Stimulated activated CD8-positive, alpha-beta memory T cell treated with anti-CD3 and anti-CD28 coated beads, Interleukin-12 subunit alpha, Interleukin-12 subunit beta, amount 100 ng/mL, for 24 hours (primary cell): ENCODE data around the gene ADD3.
"Not testable (repeated sequence)": the region's sequence is repeated elsewhere in the genome, so short reads cannot be mapped to it uniquely, and the experiment has no call there.

Experiments used
- DNase-seq: peaks from one replicate; pipeline ENCODE4 v3.0.0-alpha.2; 2020; ENCODE audit errors: extremely low read depth

The ADD3 gene

GRCh38 chr10:110034596-110034995 lies 26.8 kb downstream of the ADD3 start:
- DNase-seq: no peak

DNA sequence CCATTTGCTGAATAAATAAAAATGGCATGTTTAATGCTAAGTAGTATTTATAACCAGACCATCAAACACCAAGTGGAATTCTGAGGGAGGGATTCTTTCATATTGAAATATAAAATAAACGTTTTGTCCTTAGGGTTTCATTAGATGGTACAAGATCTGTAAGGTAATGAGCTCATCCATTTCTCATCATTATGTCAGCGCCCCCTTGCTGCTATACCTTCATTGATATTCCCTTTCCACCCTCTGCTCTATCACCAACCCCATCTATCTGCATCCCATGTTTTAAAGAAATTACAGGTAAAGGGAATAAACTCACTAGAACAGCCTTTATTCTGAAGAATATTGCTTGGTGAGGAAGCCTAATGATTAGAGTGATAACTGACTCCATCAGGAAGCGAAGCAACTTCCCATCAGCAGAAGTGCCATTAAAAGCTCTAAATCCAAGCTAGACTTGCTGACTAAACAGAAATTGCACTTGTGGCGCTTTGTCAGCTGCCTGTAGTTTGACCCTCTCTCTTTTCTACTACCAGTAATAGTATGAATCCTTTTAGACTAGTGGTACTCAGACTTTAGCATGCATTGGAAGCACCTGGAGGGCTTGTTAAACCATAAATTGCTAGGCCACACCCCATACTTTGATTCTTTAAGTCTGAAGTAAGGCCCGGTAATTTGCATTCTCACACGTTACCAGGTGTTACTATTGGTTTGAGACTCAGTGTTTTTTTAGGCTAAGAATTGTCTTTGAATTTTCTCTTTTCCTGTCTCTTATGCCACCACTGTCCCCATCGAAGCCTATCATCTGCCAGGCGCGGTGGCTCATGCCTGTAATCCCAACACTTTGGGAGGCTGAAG lies 27.5 kb downstream of the ADD3 start:
- no peak for DNase-seq

GRCh38 chr10:110036640-110037039 lies 28.9 kb downstream of the ADD3 start:
- DNase-seq: no peak

- DNase-seq: no peak
Measured at GRCh38 chr10:110039254-110039653, 31.5 kb downstream of the ADD3 start.

DNA sequence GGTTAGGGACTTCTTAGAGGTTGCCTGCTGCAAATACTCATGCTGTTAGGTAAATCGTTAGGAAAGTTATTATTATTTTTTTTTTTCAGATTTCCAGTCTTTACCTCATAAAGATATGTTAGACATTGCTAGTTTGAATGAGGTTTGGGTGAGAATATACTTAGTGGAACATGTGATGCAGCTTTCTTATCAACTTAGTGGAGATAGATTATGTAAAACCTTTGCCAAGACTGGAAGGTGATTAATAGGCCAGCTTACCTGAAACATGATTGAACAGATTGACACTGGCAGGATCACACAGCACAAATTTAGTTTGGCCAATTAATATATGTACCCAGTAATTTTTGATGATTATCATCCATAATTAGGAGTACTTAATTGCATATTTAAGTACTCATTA lies 32.3 kb downstream of the ADD3 start:
- DNase-seq: no peak

- no peak for DNase-seq
Measured at GRCh38 chr10:110040767-110041478, 33.1 kb downstream of the ADD3 start.

- DNase-seq: no peak
Measured at GRCh38 chr10:110041479-110041829, 33.7 kb downstream of the ADD3 start.

DNA sequence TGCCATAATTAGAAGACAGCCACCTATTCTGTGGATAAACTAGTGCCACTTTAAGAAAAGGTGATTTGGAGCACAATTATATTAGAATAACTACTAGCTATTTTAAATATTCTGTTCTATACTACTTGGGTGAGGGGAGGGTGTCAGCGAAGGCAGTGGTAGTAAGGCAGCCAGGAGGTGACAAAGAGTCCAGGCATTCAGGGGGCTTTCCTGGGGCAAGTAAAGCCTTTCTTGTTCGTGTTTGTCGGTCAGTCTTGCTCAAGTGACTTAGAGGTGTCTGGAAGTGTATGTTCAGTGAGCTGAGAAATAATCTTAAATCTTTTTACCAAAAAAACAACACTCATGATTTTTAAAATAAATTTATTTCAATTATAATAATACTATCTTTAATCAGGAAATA lies 34.4 kb downstream of the ADD3 start:
- DNase-seq: no peak

DNA sequence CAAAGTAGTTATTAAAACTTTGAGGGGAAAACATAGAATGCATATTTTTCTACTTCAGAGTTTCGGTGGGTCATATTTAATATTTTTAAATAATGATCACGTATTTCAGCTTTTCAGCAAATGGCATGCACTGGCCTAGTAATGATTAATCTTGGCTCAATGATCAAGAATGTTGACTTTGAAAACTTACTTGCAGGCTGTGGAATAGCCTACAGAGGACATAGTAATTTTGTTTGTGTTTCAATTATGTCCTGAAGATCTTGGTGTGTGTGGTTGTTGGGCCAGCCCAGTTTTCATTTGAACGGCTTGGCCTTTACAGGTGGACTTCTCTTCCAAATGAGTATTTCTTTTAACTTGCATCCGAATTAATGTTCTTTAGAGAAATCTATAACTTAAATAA lies 35.1 kb downstream of the ADD3 start:
- DNase-seq: no peak

DNA sequence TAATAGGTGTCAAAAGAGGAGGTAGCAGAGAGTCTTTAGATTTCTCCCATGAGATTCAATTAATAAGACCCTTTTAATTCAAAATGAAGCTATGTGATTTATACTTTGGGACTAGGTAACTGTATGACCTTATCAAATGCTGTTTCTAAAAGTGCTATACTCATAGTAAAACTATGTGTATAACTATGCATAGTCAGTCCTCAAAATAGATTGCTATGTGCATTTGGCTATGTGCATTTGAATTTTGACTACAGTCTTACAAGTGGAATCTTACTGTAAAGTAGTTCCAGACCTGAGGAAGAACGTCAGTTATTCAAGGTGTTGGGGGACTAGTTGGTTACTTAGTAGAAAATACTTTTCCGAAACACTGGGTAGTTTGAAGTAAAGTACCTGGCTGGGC lies 36.9 kb downstream of the ADD3 start:
- no peak for DNase-seq

DNA sequence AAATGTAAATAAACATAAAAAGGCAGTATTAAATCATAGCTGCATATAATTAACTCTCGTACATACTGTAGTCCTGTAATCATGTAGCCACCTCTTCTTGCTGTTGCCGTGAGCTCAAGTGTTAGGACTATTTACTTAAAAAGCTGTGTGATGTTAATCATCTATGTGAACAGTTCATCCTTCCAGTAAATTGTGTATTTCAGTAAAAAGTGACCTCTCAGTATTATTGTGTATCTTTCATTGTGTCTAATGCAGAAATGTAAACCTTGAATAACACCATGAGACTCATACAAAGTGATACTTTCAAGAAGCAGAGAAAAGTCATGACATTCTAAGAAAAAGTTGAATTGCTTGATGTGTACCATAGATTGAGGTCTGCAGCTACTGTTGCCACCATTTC lies 38.0 kb downstream of the ADD3 start:
- no peak for DNase-seq

GRCh38 chr10:110048145-110048544 lies 40.4 kb downstream of the ADD3 start:
- not testable (repeated sequence) for DNase-seq

- no peak for DNase-seq
Measured at GRCh38 chr10:110048781-110049180, 41.0 kb downstream of the ADD3 start.

DNA sequence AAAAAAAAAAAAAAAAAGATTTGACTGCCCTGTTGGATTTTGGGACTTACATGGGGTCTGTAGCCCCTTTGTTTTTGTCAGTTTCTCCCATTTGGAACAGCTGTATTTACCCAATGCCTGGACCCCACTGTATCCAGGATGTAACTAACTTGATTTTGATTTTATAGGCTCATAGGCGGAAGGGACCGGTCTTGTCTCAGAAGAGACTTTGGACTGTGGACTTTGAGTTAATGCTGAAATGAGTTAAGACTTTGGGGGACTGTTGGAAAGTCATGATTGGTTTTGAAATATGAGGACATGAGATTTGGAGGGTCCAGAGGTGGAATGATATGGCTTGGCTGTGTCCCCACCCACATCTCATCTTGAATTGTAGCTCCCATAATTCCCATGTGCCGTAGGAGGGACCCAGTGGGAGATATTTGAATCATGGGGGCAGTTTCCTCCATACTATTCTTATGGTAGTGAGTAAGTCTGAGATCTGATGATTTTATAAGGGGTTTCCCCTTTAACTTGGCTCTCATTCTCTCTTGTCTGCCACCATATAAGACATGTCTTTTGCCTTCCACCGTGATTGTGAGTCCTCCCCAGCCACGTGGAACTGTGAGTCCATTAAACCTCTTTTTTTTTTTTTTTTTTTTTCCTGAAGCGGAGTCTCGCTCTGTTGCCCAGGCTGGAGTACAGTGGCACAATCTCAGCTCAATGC lies 42.3 kb downstream of the ADD3 start:
- not testable (repeated sequence) for DNase-seq

DNA sequence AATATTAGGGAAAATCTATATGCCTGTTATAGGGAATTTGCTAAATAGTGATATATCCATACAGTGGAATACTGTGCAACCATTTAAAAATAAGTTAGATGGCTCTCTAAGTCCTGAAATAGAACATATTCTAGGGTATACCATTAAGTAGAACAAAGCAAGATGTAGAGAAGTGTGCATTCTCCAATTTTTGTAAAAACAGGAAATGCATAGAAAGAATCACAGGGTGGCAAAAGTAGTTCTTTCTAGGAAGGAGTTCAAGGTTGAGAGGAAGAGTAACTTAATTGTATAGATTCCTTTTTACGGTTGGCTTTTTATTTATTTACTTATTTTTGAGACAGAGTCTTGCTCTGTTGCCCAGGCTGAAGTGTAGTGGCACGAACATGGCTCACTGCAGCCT lies 43.7 kb downstream of the ADD3 start:
- no peak for DNase-seq

DNA sequence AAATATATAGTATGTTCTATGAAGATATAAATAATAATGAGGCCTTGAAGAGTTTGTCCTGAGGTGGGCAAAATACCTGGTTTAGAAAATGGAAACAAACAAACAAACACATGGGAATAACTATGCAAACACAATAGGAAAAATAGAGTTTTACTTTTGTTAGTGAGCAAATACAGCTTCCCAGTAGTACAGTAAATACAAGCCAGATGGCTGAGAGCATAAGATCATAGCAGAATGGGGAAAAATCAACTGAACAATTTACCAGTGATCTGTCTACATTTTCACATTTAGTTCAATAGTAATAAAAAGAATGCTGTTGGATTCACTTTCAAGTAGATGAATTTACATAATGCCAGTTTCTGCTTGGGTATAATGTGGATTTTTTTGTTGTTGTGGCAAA lies 45.1 kb downstream of the ADD3 start:
- no peak for DNase-seq

DNA sequence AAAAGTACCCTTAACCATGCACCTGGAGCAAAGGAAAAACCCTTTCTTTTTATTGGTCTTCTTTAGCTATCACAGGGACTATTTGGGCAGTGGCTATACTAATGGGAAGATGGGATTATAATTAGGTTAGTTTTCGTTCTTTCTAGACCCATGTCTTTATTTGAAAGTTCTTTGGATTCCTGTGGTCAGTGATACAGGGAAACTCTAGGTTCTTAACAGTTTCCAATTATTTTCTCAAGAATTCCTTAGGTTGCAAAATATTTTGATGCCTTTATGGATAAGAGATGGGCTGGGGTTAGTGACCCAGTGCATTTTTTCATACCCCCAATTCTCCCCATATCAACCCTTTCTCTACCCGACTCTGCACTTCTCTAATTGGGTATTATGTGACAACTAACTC lies 49.0 kb downstream of the ADD3 start:
- no peak for DNase-seq

GRCh38 chr10:110057456-110057855 lies 49.7 kb downstream of the ADD3 start:
- DNase-seq: no peak

GRCh38 chr10:110058212-110058611 lies 50.4 kb downstream of the ADD3 start:
- no peak for DNase-seq

- no peak for DNase-seq
Measured at GRCh38 chr10:110059925-110060324, 52.1 kb downstream of the ADD3 start.

GRCh38 chr10:110061687-110062086 lies 53.9 kb downstream of the ADD3 start:
- no peak for DNase-seq

DNA sequence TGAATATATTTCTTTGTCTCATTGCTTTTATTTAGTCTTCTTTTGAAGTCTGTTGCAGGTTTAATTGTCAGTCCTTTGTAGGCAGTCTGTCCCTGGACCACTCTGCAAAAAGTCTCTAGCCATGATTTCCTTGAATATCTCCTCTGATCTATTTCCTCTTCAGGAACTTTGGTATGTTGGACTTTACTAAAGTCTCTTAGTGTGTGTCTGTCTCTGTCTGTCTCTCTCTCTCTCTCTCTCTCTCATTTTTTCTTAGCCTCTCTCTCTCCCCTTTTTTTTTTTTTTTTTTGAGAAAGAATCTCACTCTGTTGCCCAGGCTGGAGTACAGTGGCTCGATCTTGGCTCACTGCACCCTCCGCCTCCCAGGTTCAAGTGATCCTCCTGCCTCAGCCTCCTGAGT lies 57.5 kb downstream of the ADD3 start:
- no peak for DNase-seq
